GM23248 (cell line): ENCODE measurements around the gene KCNQ5. TPM values are rescaled to one million over a fixed set of nuclear protein-coding genes. Genes with fewer than 3 reads are reported as not detected.

Experiments used
- DNase-seq: peaks from one replicate; pipeline ENCODE4 v3.0.0-alpha.2; 2015
- H2AFZ ChIP-seq: fragments of 200-600 bp; sonication (generic); 2 replicates; pipeline ENCODE4 v1.6.1; 2016; ENCODE audit warnings: antibody characterized with exemption
- H3F3A ChIP-seq: fragments of 200-600 bp; sonication (generic); 2 replicates; pipeline ENCODE4 v1.6.1; 2016; ENCODE audit warnings: mild to moderate bottlenecking, antibody characterized with exemption, mixed run types; ENCODE audit not compliant: insufficient read depth
- H3K27ac ChIP-seq: fragments of 200-600 bp; sonication (generic); 2 replicates; pipeline ENCODE4 v1.5.1; 2016; ENCODE audit warnings: mild to moderate bottlenecking
- H3K27me3 ChIP-seq: fragments of 200-600 bp; sonication (generic); replicated peaks from 2 replicates; pipeline ENCODE4 v1.6.1; 2016; ENCODE audit warnings: mild to moderate bottlenecking; ENCODE audit not compliant: insufficient read depth
- H3K36me3 ChIP-seq: fragments of 200-600 bp; sonication (generic); 2 replicates; pipeline ENCODE4 v1.6.1; 2016; ENCODE audit warnings: low read depth, mild to moderate bottlenecking
- H3K4me1 ChIP-seq: fragments of 200-600 bp; sonication (generic); 2 replicates; pipeline ENCODE4 v1.6.1; 2016; ENCODE audit warnings: mild to moderate bottlenecking; ENCODE audit not compliant: insufficient read depth
- H3K4me2 ChIP-seq: fragments of 200-600 bp; sonication (generic); one replicate; pipeline ENCODE4 v1.6.1; 2016; ENCODE audit warnings: mild to moderate bottlenecking; ENCODE audit not compliant: unreplicated experiment
- H3K4me3 ChIP-seq: fragments of 200-600 bp; sonication (generic); 2 replicates; pipeline ENCODE4 v1.5.1; 2016; ENCODE audit warnings: mild to moderate bottlenecking
- H3K79me2 ChIP-seq: fragments of 200-600 bp; sonication (generic); 2 replicates; pipeline ENCODE4 v1.6.1; 2016; ENCODE audit warnings: mild to moderate bottlenecking; ENCODE audit not compliant: insufficient read depth
- H3K9ac ChIP-seq: fragments of 200-600 bp; sonication (generic); 2 replicates; pipeline ENCODE4 v1.6.1; 2016; ENCODE audit warnings: mild to moderate bottlenecking
- H3K9me2 ChIP-seq: fragments of 200-600 bp; sonication (generic); 2 replicates; pipeline ENCODE4 v1.6.1; 2016; ENCODE audit warnings: mixed run types, mild to moderate bottlenecking, moderate library complexity; ENCODE audit not compliant: insufficient read depth
- H3K9me3 ChIP-seq: fragments of 200-600 bp; sonication (generic); one replicate; pipeline ENCODE4 v1.6.1; 2017; ENCODE audit warnings: low read depth
- H4K20me1 ChIP-seq: fragments of 200-600 bp; sonication (generic); 2 replicates; pipeline ENCODE4 v1.6.0; 2016; ENCODE audit not compliant: insufficient read depth
- EZH2 ChIP-seq: fragments of 200-600 bp; sonication (generic); IDR thresholded peaks from 2 replicates; pipeline ENCODE4 v1.6.1; 2018; ENCODE audit warnings: antibody characterized with exemption, mild to moderate bottlenecking; ENCODE audit not compliant: insufficient read depth, poor library complexity, severe bottlenecking
- EZH2phosphoT487 ChIP-seq: fragments of 200-600 bp; sonication (generic); IDR thresholded peaks from 2 replicates; pipeline ENCODE4 v1.6.1; 2018; ENCODE audit warnings: antibody characterized with exemption, moderate library complexity, mild to moderate bottlenecking, low read depth; ENCODE audit not compliant: insufficient read depth
- WGBS, 2 experiments: methylation state at CpG; one replicate each; pipeline ENCODE4 v1.1.6; 2015 to 2017; ENCODE audit warnings: low lambda C conversion rate in 2 of 2, low coverage in 1 of 2; ENCODE audit errors: missing lambda C conversion rate in 2 of 2; 5-methylcytosine and 5-hydroxymethylcytosine counted together
- in situ Hi-C: fragments of 300-500 bp; cut with MboI; formaldehyde crosslinking; loops from 2 replicates; pipeline ENCODE4 v1.15.0; 2020
- polyA plus RNA-seq: library from polyadenylated mRNA; unstranded; fragments of >200 nt; fragmentation: Nextera tagmentation; extraction: Ambion mirVana; gene quantifications from 2 replicates; pipeline ENCODE4 v1.2.1, GENCODE V29; 2016
- total RNA-seq: library from RNA; depleted of rRNA; stranded (reverse); fragments of >200 nt; shearing (Covaris generic); gene quantifications from 2 replicates; pipeline ENCODE4 v1.2.3, GENCODE V29; 2014

Gene KCNQ5
- total and polyA plus RNA-seq, 2 experiments from 2014 or later: 5.7 to 10.8 TPM

DNA sequence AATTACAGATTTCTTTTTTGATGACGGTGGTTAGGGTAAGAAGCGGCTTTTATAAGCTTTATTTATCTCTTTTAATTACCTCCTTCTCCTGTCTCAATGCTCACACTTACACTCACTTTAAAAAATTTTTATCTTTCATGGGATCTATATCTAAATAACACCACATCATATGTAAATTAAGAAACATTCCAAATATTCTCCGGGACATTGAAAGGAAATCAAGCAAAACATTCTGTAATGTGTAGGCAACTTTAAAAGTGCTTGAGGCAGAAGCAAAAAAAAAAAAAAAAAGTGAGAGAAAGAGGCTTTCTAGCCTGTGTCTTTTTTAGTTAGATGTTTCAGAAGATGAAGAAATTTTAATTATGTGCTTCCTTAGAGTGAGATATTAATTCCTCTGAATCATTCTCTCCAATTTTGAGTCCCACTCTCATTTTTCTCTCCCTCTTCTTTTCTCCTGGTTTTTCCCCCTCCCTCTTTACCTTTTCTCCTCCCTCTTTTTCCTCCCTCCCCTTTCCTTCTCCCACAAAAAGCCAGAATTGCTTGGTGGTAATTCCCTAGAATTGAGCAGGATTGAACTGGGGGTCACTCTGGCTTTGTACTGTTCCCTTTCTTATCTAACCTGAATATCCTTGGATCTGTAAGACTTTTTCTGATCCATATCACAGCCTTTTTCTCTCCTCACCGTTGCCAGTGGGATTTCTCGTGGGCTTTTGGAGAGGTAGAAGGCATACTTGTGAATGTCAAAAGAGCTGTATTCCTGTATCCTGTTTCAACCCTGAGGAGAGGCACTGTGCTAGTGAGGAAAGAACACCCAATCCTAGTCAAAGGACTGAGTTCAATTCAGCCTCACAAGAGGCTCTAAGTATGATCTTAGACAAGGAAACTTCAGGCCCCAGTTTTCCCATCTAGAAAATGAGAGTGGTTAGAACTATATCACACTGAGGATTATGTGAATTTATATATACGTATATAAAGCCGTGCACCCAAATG lies 30.4 kb downstream of the KCNQ5 start:
- peak overlapping the region; percentile 9 for H3K4me2 ChIP-seq
- no peaks in the 10 kb centered on the region for H3K9me3 ChIP-seq
- WGBS, 2 experiments: 76 to 78% methylated on average over 7 of the region's 7 CpGs
- H3F3A ChIP-seq: peaks cover 25% of the 10 kb centered on the region
- TF ChIP-seq EZH2phosphoT487: no peak
- no peak for TF ChIP-seq EZH2
- no peaks in the 10 kb centered on the region for H3K27me3 ChIP-seq
- H2AFZ ChIP-seq: no peak overlapping the region; the same call in 1 of the 2 replicates
- H3K79me2 ChIP-seq: peaks cover 54% of the 10 kb centered on the region
- no peak overlapping the region for H3K9ac ChIP-seq
- no peak for DNase-seq
- H3K27ac ChIP-seq: no peak overlapping the region
- H3K36me3 ChIP-seq: no peaks in the 10 kb centered on the region
- in situ Hi-C loops: no loop called here
- H3K4me1 ChIP-seq: peaks cover 38% of the 10 kb centered on the region
- H3K9me2 ChIP-seq: 0 out of 2 replicates have a peak, but pooled peaks cover 3% of the 10 kb centered on the region
- H3K4me3 ChIP-seq: no peak overlapping the region
- no peaks in the 10 kb centered on the region; the same call in 1 of the 2 replicates for H4K20me1 ChIP-seq

DNA sequence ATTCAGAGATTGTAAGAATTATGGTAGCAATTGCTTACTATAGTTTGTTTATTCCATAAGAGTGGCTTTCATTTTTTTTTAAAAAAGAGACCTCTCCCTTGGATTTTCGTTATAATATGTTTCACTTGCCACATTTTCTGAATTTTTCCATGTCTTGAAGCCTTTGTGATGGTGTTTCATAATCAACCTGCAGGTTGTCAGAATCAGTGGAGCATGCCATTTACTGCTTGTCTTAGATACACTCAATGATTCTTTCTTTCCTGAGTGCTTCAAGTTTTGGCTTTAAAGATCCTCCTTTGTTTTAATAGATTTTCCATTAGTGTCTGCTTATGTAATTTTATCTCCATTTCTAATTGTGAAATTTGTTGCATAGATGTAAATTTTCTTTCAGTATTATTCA lies 31.2 kb downstream of the KCNQ5 start:
- Histone ChIP-seq H4K20me1 (no peaks in the 10 kb centered on the region; the same call in 1 of the 2 replicates), H3K9me2 (0 out of 2 replicates have a peak, but pooled peaks cover 3% of the 10 kb centered on the region), H3K9me3 (no peaks in the 10 kb centered on the region), H3K27ac (no peak overlapping the region), H3K4me2 (no peak overlapping the region), H3K27me3 (no peaks in the 10 kb centered on the region), H3K9ac (no peak overlapping the region), H3K4me3 (no peak overlapping the region), H3K4me1 (peaks cover 45% of the 10 kb centered on the region), H3K36me3 (no peaks in the 10 kb centered on the region), H3K79me2 (peaks cover 54% of the 10 kb centered on the region), H2AFZ (no peak overlapping the region), H3F3A (peaks cover 25% of the 10 kb centered on the region)
- WGBS, 2 experiments: 78 to 91% methylated on average over 1 of the region's 1 CpG
- no peak for DNase-seq
- in situ Hi-C loops: no loop called here
- TF ChIP-seq EZH2phosphoT487 (no peak), EZH2 (no peak)

DNA sequence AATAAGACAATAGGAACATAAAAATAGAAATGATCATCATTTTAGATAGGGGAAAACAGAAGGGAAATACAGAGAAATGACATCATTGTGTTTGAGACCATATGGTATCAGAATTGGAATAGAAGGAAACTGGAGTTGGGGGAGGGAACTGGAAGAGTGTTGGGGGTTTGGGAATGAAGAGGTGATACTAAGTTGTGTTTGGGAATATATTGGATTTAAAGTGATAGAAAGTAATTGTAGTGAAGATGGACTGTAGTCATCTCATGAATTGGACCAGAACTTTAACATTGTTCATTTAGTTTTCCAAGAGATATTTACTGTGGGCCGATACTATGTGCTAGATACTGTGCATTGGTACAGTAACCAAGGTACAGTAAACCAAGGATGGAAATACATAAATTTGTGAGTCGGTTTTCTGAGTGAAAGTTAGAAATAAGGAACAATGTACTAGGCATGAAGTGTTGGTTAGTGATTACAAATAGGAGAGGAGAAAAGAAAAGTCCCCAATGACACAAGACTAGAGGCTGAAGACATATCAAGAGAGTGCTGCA lies 32.3 kb downstream of the KCNQ5 start:
- H3K27ac ChIP-seq: no peak overlapping the region
- H4K20me1 ChIP-seq: no peaks in the 10 kb centered on the region; the same call in 1 of the 2 replicates
- H2AFZ ChIP-seq: no peak overlapping the region
- no peak overlapping the region for H3K4me2 ChIP-seq
- 0 out of 2 replicates have a peak, but pooled peaks cover 3% of the 10 kb centered on the region for H3K9me2 ChIP-seq
- no peak overlapping the region for H3K4me3 ChIP-seq
- no peaks in the 10 kb centered on the region for H3K27me3 ChIP-seq
- in situ Hi-C loops: no loop called here
- 55 to 69% methylated on average over 2 of the region's 2 CpGs for WGBS, 2 experiments
- H3F3A ChIP-seq: peaks cover 23% of the 10 kb centered on the region
- no peak for DNase-seq
- H3K36me3 ChIP-seq: no peaks in the 10 kb centered on the region
- H3K9ac ChIP-seq: no peak overlapping the region
- no peaks in the 10 kb centered on the region for H3K9me3 ChIP-seq
- TF ChIP-seq EZH2: no peak
- no peak for TF ChIP-seq EZH2phosphoT487
- peaks cover 60% of the 10 kb centered on the region for H3K79me2 ChIP-seq
- H3K4me1 ChIP-seq: peaks cover 44% of the 10 kb centered on the region

DNA sequence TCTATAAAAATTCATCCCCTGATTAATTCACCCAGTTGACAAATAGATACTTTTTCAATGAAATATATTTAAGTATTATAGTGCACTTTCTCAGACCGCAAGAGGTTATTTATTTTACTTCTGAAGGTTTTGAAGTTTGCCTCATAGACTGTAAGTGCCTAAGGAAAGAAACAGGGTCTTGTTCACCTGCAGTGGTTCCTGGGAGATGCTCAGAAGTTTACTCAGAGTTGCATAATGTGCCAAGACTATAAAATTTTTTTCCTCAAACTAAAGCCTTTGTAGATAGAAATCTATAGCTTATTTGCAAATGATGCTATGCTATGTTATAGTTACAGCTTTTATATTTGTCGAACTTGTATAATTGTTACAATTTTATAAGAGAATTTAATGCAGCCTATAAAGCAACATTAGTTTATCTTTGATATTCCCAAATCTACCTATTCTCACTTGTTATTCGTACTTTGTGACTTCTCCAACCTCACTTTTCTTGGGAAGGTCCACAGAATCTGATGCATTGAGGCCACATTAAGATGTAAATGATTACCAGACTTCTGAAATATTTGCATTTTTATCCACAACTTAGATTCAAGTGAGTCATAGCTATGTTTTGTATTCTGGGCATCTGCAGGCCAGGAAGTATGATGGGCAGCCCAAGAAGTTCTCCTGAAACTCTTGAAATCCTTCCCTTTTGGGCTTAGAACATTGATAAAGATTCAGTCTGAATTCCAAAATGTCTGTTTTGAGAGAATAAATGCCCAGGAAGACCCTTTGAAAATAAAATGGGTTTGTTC lies 35.7 kb downstream of the KCNQ5 start:
- WGBS, 2 experiments: 60 to 63% methylated on average over 3 of the region's 3 CpGs

More for the DNA sequence above, 35.7 kb downstream of the KCNQ5 start:
- H3K27ac ChIP-seq: no peak overlapping the region
- H3K4me2 ChIP-seq: peak overlapping the region; percentile 3
- H3K9ac ChIP-seq: no peak overlapping the region
- TF ChIP-seq EZH2 (no peak), EZH2phosphoT487 (no peak)
- peaks cover 11% of the 10 kb centered on the region for H3K4me1 ChIP-seq
- peaks cover 74% of the 10 kb centered on the region for H3K79me2 ChIP-seq
- no peak overlapping the region for H2AFZ ChIP-seq
- in situ Hi-C loops: no loop called here
- no peaks in the 10 kb centered on the region for H3K9me3 ChIP-seq
- peak; percentile 58 for DNase-seq
- no peaks in the 10 kb centered on the region; the same call in 1 of the 2 replicates for H4K20me1 ChIP-seq
- H3K27me3 ChIP-seq: no peaks in the 10 kb centered on the region
- H3K9me2 ChIP-seq: 0 out of 2 replicates have a peak, but pooled peaks cover 3% of the 10 kb centered on the region
- H3F3A ChIP-seq: no peaks in the 10 kb centered on the region
- no peaks in the 10 kb centered on the region for H3K36me3 ChIP-seq
- H3K4me3 ChIP-seq: no peak overlapping the region
